Mesodermal cell (in vitro differentiated cells): Measurements from ENCODE around the gene BCHE.
"Not testable (repeated sequence)": the region's sequence is repeated elsewhere in the genome, so short reads cannot be mapped to it uniquely, and the experiment has no call there.

Experiments
- H3K27ac ChIP-seq: 2 replicates; pipeline ENCODE4 v1.7.0; 2013; ENCODE audit warnings: mild to moderate bottlenecking, low read depth, low read length, moderate library complexity; ENCODE audit not compliant: severe bottlenecking
- H3K36me3 ChIP-seq: 2 replicates; pipeline ENCODE4 v1.7.1; 2013; ENCODE audit warnings: mild to moderate bottlenecking, low read length, moderate library complexity; ENCODE audit not compliant: control insufficient read depth, insufficient read depth
- H3K4me1 ChIP-seq: one replicate; pipeline ENCODE4 v1.7.1; 2013; ENCODE audit warnings: mild to moderate bottlenecking, low read length; ENCODE audit not compliant: insufficient read depth, control insufficient read depth, poor library complexity, severe bottlenecking
- H3K4me3 ChIP-seq: 2 replicates; pipeline ENCODE4 v1.7.0; 2013; ENCODE audit warnings: low read length, control low read depth, mild to moderate bottlenecking; ENCODE audit not compliant: insufficient read depth, poor library complexity, severe bottlenecking; ENCODE audit errors: extremely low read depth
- H3K9me3 ChIP-seq: 2 replicates; pipeline ENCODE4 v1.7.1; 2013; ENCODE audit warnings: mild to moderate bottlenecking, low read length, moderate library complexity; ENCODE audit not compliant: control insufficient read depth
- WGBS, 2 experiments: methylation state at CpG; one replicate each; pipeline ENCODE4 v1.1.5; 2013; ENCODE audit warnings: missing lambda C conversion rate in 2 of 2; ENCODE audit not compliant: insufficient coverage in 2 of 2; 5-methylcytosine and 5-hydroxymethylcytosine counted together

BCHE gene

DNA sequence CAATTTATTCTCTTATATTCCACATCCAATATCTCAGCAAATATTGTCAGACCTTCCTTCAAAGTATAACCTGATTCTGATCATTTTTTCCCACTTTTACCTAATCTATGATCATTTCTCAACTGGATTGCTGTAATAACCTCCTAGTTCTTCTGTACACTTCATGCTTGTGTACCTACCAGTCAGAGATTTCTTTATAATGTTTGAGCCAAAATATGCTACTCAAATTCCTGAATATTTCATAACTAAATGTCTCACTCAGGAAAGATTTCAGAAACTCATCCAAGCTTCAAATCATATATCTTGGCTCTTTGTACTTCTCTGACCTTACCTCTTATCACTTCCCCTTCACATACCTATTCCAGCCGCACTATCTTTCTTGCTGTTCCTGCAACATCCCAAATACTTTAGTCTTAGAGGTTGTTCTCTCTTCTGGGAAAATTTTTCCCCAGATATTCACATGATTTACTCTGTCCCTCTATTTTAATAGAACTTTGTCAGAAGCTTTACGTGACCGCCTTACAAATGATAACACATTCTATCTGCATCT lies 20.0 kb downstream of the BCHE start:
- no peaks in the 10 kb centered on the region for H3K4me1 ChIP-seq
- no peaks in the 10 kb centered on the region for H3K36me3 ChIP-seq
- H3K27ac ChIP-seq, result no peak overlapping the region
- 83 to 87% methylated on average over 2 to 3 of the region's 3 CpGs for WGBS, 2 experiments
- no peaks in the 10 kb centered on the region for H3K9me3 ChIP-seq
- no peak overlapping the region for H3K4me3 ChIP-seq

DNA sequence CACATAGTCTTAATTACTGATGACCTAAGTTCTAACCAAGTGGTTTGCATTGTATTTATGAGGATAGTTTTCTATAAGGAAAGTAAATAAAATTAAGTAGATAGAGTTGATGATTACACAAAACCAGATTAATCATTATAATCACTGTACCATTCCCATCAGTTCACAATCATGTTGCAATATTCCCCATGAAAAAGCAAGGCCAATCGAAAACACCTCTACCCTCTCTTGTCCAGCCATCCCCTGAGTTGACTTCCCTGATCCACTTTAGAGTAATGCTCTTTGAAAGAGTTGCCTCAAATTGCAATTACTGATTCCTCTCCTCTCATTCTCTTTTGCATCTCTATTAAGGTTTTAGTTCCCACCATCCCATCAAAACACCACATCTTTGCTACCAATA lies 21.0 kb downstream of the BCHE start:
- no peaks in the 10 kb centered on the region for H3K4me1 ChIP-seq
- no peaks in the 10 kb centered on the region for H3K36me3 ChIP-seq
- 100% methylated on average over 1 of the region's 1 CpG for WGBS, 2 experiments
- no peaks in the 10 kb centered on the region for H3K9me3 ChIP-seq
- H3K4me3 ChIP-seq, result no peak overlapping the region
- H3K27ac ChIP-seq, result no peak overlapping the region

DNA sequence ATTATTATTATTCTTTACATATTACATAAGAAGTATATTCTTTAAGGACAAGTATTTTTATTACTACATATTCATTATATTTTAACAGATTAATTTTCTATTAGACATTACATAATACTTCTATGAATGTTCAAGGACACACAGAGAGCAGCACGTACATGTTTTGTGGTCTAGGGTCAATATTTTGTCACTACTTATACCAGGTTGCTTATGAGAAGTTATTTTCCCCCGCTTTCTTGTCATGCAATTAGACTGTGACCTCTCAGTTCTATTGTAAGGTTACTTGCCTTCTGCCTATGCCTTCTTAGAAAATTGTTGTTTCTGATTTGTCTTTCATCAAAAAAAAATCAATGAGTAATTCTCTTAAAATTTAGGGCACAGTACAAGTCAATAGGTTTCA lies 21.5 kb downstream of the BCHE start:
- Histone ChIP-seq H3K4me3 (no peak overlapping the region), H3K27ac (no peak overlapping the region), H3K9me3 (no peaks in the 10 kb centered on the region), H3K4me1 (no peaks in the 10 kb centered on the region), H3K36me3 (no peaks in the 10 kb centered on the region)
- WGBS, 2 experiments, result no CpG with 5 or more reads among the region's 2 CpGs

DNA sequence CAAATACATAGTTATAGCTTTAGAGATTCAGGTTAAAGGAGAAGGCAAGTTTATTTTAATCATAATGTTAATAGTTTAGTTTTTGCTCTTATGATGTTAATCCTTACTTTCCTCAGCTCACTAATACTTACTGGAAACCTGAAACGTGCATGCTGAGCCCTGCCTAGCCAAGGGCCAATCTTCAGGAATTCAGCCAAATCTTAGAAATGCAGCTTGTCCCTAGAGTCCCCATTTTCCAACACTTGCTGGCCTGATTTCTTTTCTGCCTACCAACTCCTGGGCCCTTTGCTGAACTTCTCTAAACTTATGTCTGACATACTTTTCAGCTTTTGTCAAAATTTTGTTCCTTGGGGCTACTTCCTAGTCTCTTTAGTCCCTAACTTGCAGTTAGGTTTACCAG lies 22.8 kb downstream of the BCHE start:
- 67 to 71% methylated on average over 1 of the region's 1 CpG for WGBS, 2 experiments
- Histone ChIP-seq H3K36me3 (no peaks in the 10 kb centered on the region), H3K4me3 (no peak overlapping the region), H3K4me1 (no peaks in the 10 kb centered on the region), H3K9me3 (no peaks in the 10 kb centered on the region), H3K27ac (no peak overlapping the region)

DNA sequence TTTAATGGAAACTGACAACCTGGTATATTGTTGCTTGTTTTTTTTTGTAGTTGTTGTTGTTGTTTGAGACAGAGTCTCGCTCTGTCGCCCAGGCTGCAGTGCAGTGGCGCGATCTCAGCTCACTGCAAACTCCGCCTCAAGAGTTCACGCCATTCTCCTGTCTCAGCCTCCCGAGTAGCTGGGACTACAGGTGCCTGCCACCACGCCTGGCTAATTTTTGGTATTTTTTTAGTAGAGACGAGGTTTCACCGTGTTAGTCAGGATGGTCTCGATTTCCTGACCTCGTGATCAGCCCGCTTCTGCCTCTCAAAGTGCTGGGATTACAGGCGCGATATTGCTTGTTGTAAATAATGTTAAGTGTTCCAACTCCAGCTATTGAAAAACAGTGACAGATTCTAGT lies 29.3 kb downstream of the BCHE start:
- H3K9me3 ChIP-seq, H3K27ac ChIP-seq, H3K36me3 ChIP-seq, H3K4me1 ChIP-seq, H3K4me3 ChIP-seq: not testable (repeated sequence)
- WGBS, 2 experiments, result 84 to 94% methylated on average over 8 to 11 of the region's 15 CpGs

DNA sequence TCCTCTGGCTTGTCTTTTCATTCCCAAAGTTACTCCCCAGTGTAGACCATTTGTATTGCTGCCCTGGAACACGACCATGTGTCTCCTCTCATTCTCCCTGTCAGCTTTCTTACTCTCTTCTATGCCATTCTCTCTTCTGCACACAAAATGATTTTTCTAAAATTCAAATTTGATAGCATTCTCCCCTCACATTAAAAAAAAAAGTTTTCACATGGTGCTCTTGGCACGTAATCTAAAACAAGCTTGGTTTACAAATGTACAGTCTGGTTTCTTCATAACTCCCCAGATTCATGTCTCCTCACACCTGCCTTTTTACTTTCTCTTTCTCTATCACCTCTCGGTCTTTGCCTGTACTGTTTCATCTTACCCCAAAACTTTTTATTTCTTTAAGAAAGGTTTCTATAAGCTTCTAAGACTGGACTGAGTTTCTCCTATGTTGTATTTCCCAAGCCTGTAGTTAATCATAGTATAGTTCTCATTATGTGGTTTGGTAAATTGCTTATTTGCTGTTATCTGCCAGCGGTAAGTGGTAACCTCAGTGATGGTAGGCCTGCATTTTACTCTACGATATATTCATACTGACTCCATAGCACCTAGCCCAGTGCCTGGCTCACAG lies 31.2 kb downstream of the BCHE start:
- Histone ChIP-seq H3K36me3 (no peaks in the 10 kb centered on the region), H3K27ac (no peak overlapping the region), H3K9me3 (no peaks in the 10 kb centered on the region), H3K4me1 (no peaks in the 10 kb centered on the region), H3K4me3 (no peak overlapping the region)
- WGBS, 2 experiments, result 72 to 81% methylated on average over 2 of the region's 5 CpGs

DNA sequence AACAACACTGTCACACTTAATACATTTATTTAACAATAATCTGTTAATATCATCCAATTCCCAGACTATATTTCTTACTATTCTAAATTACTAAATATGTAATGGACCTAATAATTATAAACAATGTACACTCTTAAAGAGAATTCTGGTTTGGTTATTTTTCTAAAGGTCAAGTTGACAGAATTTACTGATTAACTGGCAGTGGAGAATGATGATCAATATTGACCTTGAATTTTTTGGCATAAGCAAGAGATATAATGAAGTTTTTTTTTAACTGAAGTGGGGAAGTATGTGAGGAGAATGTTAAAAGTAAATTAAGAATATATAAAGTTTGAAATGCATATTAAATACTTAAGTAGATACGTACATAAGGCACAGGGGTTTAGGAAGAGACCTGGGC lies 33.8 kb downstream of the BCHE start:
- no peaks in the 10 kb centered on the region for H3K9me3 ChIP-seq
- H3K4me3 ChIP-seq, result no peak overlapping the region
- H3K4me1 ChIP-seq, result no peaks in the 10 kb centered on the region
- WGBS, 2 experiments, result no CpG with 5 or more reads among the region's 1 CpG
- no peaks in the 10 kb centered on the region for H3K36me3 ChIP-seq
- H3K27ac ChIP-seq, result no peak overlapping the region

DNA sequence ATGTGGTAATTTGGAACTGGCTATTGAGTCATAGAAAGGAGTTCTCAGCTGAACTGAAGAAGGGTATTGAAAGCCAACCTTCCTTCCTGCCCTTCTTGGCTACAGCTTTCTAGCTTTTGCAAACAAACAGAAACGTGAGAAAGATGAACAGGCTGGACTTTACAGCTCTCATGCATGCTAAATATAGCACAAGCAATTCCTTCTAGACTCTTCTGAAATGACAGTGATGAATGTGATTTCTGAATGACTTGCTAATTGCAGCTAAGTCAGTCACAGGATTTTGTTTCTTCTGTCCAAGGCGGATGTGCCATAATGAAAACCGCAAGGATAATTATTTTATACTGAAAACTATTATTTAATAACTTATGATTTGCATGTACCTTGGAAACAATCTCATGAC lies 36.3 kb downstream of the BCHE start:
- H3K4me3 ChIP-seq, result no peak overlapping the region
- peak overlapping the region; percentile 61 for H3K27ac ChIP-seq
- H3K9me3 ChIP-seq, result no peaks in the 10 kb centered on the region
- WGBS, 2 experiments, result 67% methylated on average over 1 of the region's 3 CpGs; no CpG with 5 or more reads in 1 of the 2 experiments
- H3K36me3 ChIP-seq, result no peaks in the 10 kb centered on the region
- H3K4me1 ChIP-seq, result no peaks in the 10 kb centered on the region

DNA sequence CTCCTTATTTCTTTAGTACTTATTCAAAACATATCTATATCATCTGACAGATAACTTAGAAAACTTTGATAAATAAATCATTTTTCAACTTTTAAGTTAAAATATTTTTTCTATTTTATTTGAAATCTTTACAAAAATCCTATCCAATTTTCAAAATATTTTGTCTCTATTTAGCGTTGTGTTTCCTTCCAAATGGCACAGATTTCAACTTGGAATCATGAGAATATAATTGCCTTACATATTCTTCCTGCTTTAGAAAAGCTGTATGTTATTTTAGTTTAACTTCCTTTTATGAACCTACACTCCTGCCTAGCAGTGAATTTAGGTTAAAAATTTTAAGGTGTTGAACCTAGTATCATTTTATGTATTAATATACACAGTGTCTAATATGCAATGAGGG lies 38.2 kb downstream of the BCHE start:
- no CpG with 5 or more reads among the region's 1 CpG for WGBS, 2 experiments
- H3K4me3 ChIP-seq, result no peak overlapping the region
- H3K36me3 ChIP-seq, result no peaks in the 10 kb centered on the region
- no peak overlapping the region for H3K27ac ChIP-seq
- H3K4me1 ChIP-seq, result no peaks in the 10 kb centered on the region
- no peaks in the 10 kb centered on the region for H3K9me3 ChIP-seq

DNA sequence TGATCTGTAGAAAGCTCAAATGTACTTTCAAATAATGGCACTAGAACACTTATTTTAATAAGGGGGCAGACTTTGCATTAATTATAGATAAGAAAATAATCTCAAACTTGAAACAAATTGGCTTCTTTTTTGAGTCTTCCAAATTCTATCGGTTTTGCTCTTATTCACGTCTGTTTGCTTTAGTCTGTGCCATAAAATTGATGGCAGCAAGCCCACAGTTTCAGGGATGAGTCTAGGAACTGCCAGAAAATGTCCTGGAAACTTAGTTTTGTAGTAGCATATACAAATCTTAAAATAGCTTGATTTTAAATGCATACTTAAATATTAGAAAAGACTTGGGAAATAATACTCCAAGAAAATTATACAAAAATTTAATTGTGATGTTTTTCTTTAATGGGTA lies 39.7 kb downstream of the BCHE start:
- Histone ChIP-seq H3K4me1 (no peaks in the 10 kb centered on the region), H3K4me3 (no peak overlapping the region), H3K27ac (no peak overlapping the region), H3K36me3 (no peaks in the 10 kb centered on the region), H3K9me3 (no peaks in the 10 kb centered on the region)
- 90% methylated on average over 2 of the region's 2 CpGs; no CpG with 5 or more reads in 1 of the 2 experiments for WGBS, 2 experiments

DNA sequence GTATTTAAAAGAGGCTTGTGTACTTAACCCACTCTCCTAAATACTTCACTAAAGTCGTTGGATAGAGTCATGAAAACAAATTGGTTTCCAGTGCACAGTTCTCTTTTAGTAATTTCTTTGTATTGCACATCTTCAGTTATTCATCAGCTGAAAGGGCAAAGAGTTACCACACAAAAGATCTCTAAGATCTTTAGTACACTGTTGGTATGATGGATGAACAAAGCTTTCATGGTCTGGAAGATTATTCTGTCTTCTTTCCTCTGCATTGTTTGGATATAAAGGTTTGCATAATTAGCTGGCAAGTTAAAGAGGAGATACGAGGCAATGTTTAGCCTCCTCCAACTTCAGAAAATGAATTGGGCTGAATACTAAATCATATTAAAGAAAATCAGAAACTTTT lies 40.5 kb downstream of the BCHE start:
- no peaks in the 10 kb centered on the region for H3K9me3 ChIP-seq
- no peak overlapping the region for H3K27ac ChIP-seq
- WGBS, 2 experiments, result no CpG with 5 or more reads among the region's 2 CpGs
- H3K36me3 ChIP-seq, result no peaks in the 10 kb centered on the region
- no peaks in the 10 kb centered on the region for H3K4me1 ChIP-seq
- H3K4me3 ChIP-seq, result no peak overlapping the region
